Natural killer cell (primary cell): ENCODE data around the gene SNRPB2. TPM values are rescaled to one million over a fixed set of nuclear protein-coding genes. Genes with fewer than 3 reads are reported as not detected.

Source experiments
- ATAC-seq, 3 donors: fragments of 150-1000 bp in 2 of 3; fragments of 200-7000 bp in 1 of 3; cut with Tn5 transposase; 1 replicate in 1 of 3; 2 replicates in 2 of 3; pipeline ENCODE4 v1.10.0; 2021; ENCODE audit warnings: mild to moderate bottlenecking in 2 of 3, moderate library complexity in 2 of 3
- DNase-seq, 2 donors: peaks; one replicate each; pipeline versions ENCODE4 v3.0.0 to v3.0.0-alpha.2; 2013 to 2021; ENCODE audit warnings: mixed read lengths in 1 of 2
- H3K27ac ChIP-seq: one replicate; pipeline ENCODE4 v1.5.1; 2013; ENCODE audit warnings: mild to moderate bottlenecking, low read length
- H3K27me3 ChIP-seq: one replicate; pipeline ENCODE4 v1.6.1; 2013; ENCODE audit warnings: low read length; ENCODE audit not compliant: control insufficient read depth, insufficient read depth
- H3K36me3 ChIP-seq: one replicate; pipeline ENCODE4 v1.6.1; 2013; ENCODE audit warnings: low read length; ENCODE audit not compliant: control insufficient read depth, insufficient read depth
- H3K4me1 ChIP-seq: one replicate; pipeline ENCODE4 v1.6.1; 2013; ENCODE audit warnings: low read length; ENCODE audit not compliant: control insufficient read depth, insufficient read depth
- H3K4me3 ChIP-seq: one replicate; pipeline ENCODE4 v1.5.1; 2013; ENCODE audit warnings: low read length
- H3K9me3 ChIP-seq: one replicate; pipeline ENCODE4 v1.6.1; 2013; ENCODE audit warnings: low read length; ENCODE audit not compliant: control insufficient read depth, insufficient read depth
- H3K27ac Mint-ChIP-seq, 2 donors: one replicate each; pipeline ENCODE4 v1.8.0; 2022; ENCODE audit warnings: mild to moderate bottlenecking in 2 of 2, mixed read lengths in 2 of 2, moderate library complexity in 1 of 2
- H3K27me3 Mint-ChIP-seq, 2 donors: one replicate each; pipeline ENCODE4 v1.8.0; 2022; ENCODE audit warnings: low read depth in 2 of 2, mixed read lengths in 2 of 2
- H3K36me3 Mint-ChIP-seq: one replicate; pipeline ENCODE4 v1.8.0; 2022; ENCODE audit warnings: mixed read lengths
- H3K4me1 Mint-ChIP-seq, 2 donors: one replicate each; pipeline ENCODE4 v1.8.0; 2022; ENCODE audit warnings: mixed read lengths in 2 of 2
- H3K4me3 Mint-ChIP-seq: one replicate; pipeline ENCODE4 v1.8.0; 2022; ENCODE audit warnings: mild to moderate bottlenecking, moderate library complexity, mixed read lengths
- H3K9me3 Mint-ChIP-seq, 2 donors: one replicate each; pipeline ENCODE4 v1.8.0; 2022; ENCODE audit warnings: mixed read lengths in 2 of 2
- CTCF ChIP-seq: fragments of 200-600 bp; IDR thresholded peaks from one replicate; pipeline ENCODE4 v1.8.0; 2022; ENCODE audit warnings: antibody characterized with exemption
- WGBS: methylation state at CpG from one replicate; pipeline ENCODE4 v1.1.7; 2013; ENCODE audit warnings: missing lambda C conversion rate; ENCODE audit not compliant: insufficient coverage; 5-methylcytosine and 5-hydroxymethylcytosine counted together
- intact Hi-C: fragments of 100-400 bp; cut with micrococcal nuclease; formaldehyde crosslinking; loops from one replicate; pipeline ENCODE4 v1.14.2; 2022
- total RNA-seq, 4 donors: library from RNA; stranded (reverse); fragments of 120-200 nt in 1 of 4; gene quantifications; one replicate each; pipeline versions ENCODE4 v1.2.3 to v1.2.4, GENCODE V29; 2013 to 2022

Gene SNRPB2
- total RNA-seq, 3 donors from 2014 or later (not counting 1 experiment from before 2014, with no cell fraction given) = 39.4 to 43.0 (median 40.5) TPM

GRCh38 chr20:16703570-16703969 lies 26.3 kb upstream of the SNRPB2 start:
- Histone ChIP-seq H3K4me3 (no peak overlapping the region), H3K27ac (no peak overlapping the region), H3K27me3 (no peaks in the 10 kb centered on the region), H3K9me3 (peaks cover 4% of the 10 kb centered on the region), H3K4me1 (peaks cover 3% of the 10 kb centered on the region), H3K36me3 (no peaks in the 10 kb centered on the region)
- no peak overlapping the region for H3K4me3 Mint-ChIP-seq
- H3K4me1 Mint-ChIP-seq = peaks cover 8% of the 10 kb centered on the region in 2 donors
- peaks cover 27 to 49% of the 10 kb centered on the region in 2 donors for H3K27me3 Mint-ChIP-seq
- WGBS = 95% methylated on average over 4 of the region's 4 CpGs
- peaks cover 7% of the 10 kb centered on the region for H3K36me3 Mint-ChIP-seq
- intact Hi-C loops = loop anchor here (5.0 kb wide), 1 partner anchor 729 kb away; no protein-coding TSS in a partner anchor
- DNase-seq = no peak
- no peak overlapping the region for H3K27ac Mint-ChIP-seq
- H3K9me3 Mint-ChIP-seq = no peaks in the 10 kb centered on the region
- ATAC-seq = no peak
- TF ChIP-seq CTCF = no peak

- peaks cover 17 to 20% of the 10 kb centered on the region in 2 donors for H3K4me1 Mint-ChIP-seq
- H3K4me3 Mint-ChIP-seq = no peak overlapping the region
- ATAC-seq = no peak
- 87% methylated on average over 3 of the region's 3 CpGs for WGBS
- Histone ChIP-seq H3K4me3 (no peak overlapping the region), H3K9me3 (peaks cover 4% of the 10 kb centered on the region), H3K27ac (no peak overlapping the region), H3K4me1 (peaks cover 12% of the 10 kb centered on the region), H3K36me3 (no peaks in the 10 kb centered on the region), H3K27me3 (no peaks in the 10 kb centered on the region)
- H3K36me3 Mint-ChIP-seq = peaks cover 8% of the 10 kb centered on the region
- intact Hi-C loops = no loop called here
- TF ChIP-seq CTCF = no peak
- peaks cover 33 to 60% of the 10 kb centered on the region in 2 donors for H3K27me3 Mint-ChIP-seq
- no peak for DNase-seq
- H3K9me3 Mint-ChIP-seq = no peaks in the 10 kb centered on the region
- no peak overlapping the region for H3K27ac Mint-ChIP-seq
Observed at GRCh38 chr20:16707674-16708073, 22.2 kb upstream of the SNRPB2 start.

GRCh38 chr20:16708602-16709001 lies 21.2 kb upstream of the SNRPB2 start:
- no peak overlapping the region for H3K4me3 ChIP-seq
- Mint-ChIP-seq H3K27ac (no peak overlapping the region), H3K4me1 (peaks cover 17 to 20% of the 10 kb centered on the region in 2 donors), H3K4me3 (peak overlapping the region; percentile 25), H3K9me3 (no peaks in the 10 kb centered on the region), H3K36me3 (peaks cover 8% of the 10 kb centered on the region), H3K27me3 (peaks cover 33 to 58% of the 10 kb centered on the region in 2 donors)
- no peak overlapping the region for H3K27ac ChIP-seq
- no peak for TF ChIP-seq CTCF
- intact Hi-C loops = no loop called here
- H3K27me3 ChIP-seq = no peaks in the 10 kb centered on the region
- peaks cover 12% of the 10 kb centered on the region for H3K4me1 ChIP-seq
- ATAC-seq (no peak), DNase-seq (no peak)
- no peaks in the 10 kb centered on the region for H3K36me3 ChIP-seq
- H3K9me3 ChIP-seq = peaks cover 4% of the 10 kb centered on the region

GRCh38 chr20:16709017-16709416 lies 20.8 kb upstream of the SNRPB2 start:
- ATAC-seq (peak; percentile 40 to 87 (median 48)), DNase-seq (peak in 1 of 2 donors; percentile 58)
- H3K4me3 Mint-ChIP-seq = peak overlapping the region; percentile 21
- no peaks in the 10 kb centered on the region for H3K27me3 ChIP-seq
- TF ChIP-seq CTCF = no peak
- H3K9me3 ChIP-seq = peaks cover 4% of the 10 kb centered on the region
- intact Hi-C loops = no loop called here
- H3K9me3 Mint-ChIP-seq = no peaks in the 10 kb centered on the region
- peaks cover 17 to 20% of the 10 kb centered on the region in 2 donors for H3K4me1 Mint-ChIP-seq
- no peaks in the 10 kb centered on the region for H3K36me3 ChIP-seq
- no peak overlapping the region for H3K27ac ChIP-seq
- no peak overlapping the region for H3K27ac Mint-ChIP-seq
- peaks cover 8% of the 10 kb centered on the region for H3K36me3 Mint-ChIP-seq
- no peak overlapping the region for H3K4me3 ChIP-seq
- H3K27me3 Mint-ChIP-seq = peaks cover 37 to 57% of the 10 kb centered on the region in 2 donors
- peaks cover 12% of the 10 kb centered on the region for H3K4me1 ChIP-seq
